Measurements from ENCODE around the gene SORCS2.

The SORCS2 gene

GRCh38 chr4:7710126-7710525 lies 517.8 kb downstream of the SORCS2 start:
- DNase-seq, result no peak

DNA sequence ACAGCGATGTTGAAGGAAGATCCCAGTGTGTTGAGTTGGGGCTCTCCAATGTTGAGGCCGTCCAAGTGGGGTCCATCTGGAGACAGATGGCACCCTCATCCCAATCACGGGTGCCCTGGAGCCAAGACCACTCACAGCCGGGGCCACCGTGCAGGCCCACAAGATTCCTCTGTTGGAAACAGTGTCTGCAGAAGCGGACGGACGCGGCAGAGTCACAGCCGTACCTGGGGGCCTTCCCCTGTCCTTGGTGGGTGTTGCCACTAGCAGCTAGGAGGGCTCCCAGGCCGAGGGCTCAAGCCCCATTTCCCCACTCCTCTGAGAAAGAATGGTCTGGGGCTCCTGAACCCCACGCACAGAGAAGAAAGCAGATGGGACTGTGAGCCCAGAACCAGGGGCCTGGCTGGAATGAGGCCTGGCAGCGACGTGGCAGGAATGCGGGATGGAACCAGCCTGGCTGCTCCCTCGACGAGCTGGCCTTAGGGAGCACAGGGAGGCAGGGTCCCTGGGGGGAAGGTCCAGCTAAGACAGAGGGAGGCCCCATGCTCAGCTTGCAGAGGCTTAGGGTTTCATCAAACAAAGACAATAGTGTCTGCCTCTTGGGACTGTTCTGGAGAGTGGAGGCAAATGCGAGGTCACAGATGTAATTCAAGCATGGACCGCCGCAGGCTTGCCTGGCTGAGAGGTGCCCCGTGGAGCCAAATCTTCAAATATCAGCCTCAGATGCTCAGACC lies 518.4 kb downstream of the SORCS2 start:
- no peak for DNase-seq

DNA sequence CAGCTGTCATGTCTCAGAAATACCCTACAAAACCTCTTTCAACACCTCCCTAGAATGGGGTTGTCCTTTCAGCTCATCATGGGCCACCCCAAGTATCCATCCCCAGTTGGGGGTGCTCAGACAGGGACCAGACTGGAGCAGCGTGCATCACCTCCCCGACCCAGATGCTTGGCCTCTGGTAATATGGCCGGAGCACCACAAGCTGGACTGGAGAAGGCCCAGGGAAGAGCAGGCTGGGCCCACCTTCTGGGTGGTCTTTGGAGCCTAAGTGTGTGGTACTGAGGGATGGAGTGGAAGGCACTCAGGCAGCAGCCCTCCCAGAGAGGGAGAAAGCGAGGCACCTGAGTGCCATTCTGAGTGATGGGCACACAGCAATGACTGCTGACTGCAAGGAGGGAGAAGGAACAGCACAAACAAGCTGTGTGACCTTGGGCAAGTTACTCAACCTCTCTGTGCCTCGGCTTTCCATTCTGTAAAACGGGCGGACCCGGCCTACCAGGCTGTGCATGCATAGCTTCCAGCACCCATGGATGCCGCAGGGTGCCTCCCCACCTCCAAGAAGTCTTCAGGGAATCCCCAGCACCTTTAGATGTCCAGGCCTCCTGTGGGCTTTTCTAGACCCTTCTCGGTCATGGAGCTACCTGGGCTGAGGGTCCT lies 519.1 kb downstream of the SORCS2 start:
- DNase-seq, result no peak

DNA sequence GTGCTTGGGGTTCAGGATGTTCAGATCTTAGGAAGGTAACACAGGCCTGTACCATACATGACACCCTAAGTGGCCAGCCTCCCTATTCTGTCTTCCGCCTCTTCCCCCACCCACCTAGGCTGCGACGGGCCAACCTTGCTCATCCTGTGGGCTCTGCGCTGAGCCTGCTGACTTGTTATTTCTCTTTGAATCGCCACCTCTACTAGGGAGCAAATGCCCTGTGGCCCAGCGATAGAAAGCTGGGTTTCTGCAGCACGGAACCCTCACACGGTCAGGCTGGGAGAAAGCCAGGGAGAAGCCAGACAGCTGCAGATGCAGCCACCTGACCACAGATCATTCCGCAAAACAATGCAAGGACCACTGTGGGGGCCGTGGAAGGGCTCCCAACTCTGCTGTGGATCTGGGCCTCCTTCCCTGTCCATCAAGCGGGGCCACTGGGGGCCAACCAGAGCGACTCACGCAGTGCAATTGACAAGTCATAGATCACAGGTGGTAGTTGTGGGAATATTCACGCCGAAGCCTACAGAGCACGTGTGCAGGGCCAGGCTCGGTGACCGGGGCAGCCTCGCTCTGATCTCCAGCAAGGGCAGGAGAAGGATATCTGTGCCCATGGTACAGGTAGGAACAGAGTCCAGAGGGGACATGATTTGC lies 519.8 kb downstream of the SORCS2 start:
- DNase-seq, result no peak

GRCh38 chr4:7713757-7714156 lies 521.4 kb downstream of the SORCS2 start:
- no peak for DNase-seq

DNA sequence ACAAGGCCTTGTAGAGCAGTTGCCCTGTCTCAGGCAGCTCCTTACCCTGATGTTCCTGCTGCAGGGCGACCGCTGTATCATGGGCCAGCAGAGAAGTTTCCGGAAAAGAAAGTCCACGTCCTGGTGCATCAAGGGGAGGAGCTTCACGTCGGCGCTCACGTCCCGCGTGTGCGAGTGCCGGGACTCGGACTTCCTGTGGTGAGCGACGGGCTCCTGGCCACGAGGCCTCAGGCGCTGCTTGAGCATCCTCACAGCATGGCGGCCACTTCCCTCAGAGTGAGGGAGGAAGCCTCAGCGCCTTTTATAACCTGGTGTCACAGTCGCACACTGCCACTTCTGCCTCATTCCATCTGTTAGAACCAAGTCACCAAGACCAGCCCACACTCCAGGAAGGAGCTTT lies 521.8 kb downstream of the SORCS2 start:
- DNase-seq, result no peak

DNA sequence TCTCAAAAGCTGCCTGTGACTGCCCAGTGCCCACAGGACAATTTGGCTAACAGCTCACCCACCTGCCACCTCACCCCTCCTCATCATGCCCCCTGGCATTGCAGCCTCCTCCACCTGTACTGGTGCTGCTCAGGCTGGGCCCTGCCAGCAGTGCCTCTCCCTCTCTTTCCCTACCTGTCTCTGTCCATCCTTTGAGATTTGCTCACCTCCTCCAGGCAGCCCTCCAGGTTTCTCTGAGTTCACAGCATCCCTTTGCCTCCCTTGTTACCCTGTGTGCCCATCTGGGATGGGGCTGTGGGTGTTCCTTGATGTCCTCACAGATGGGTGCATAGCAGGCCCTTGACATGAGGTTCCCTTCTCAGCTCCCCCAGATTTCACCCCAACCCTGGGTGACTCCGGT lies 522.4 kb downstream of the SORCS2 start:
- no peak for DNase-seq

- DNase-seq, result no peak
Observed at GRCh38 chr4:7715271-7716009, 523.1 kb downstream of the SORCS2 start.

GRCh38 chr4:7716010-7716721 lies 523.8 kb downstream of the SORCS2 start:
- no peak for DNase-seq

- DNase-seq, result no peak
Observed at GRCh38 chr4:7717161-7717560, 524.8 kb downstream of the SORCS2 start.

DNA sequence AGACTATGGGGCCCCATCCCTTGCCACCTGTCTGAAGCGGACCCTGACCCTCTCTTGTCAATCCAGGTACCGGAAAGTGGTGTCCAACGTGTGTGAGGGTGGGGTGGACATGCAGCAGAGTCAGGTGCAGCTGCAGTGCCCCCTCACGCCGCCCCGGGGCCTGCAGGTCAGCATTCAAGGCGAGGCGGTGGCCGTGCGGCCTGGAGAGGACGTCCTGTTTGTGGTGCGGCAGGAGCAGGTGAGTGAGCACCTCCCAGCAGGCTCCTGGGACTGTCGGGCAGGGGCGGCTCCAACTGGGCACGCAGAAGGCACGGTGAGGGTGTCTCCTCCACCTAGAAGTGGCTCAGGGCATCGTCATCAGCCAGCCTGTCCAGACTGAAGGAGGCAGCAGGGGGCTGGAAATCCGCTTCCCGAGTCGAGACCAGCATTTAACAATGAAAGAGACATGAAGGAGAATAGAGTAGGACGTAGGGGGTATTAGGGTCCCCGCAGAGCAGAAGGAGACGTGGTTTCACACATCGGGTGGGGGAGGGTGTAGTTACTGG lies 525.7 kb downstream of the SORCS2 start:
- no peak for DNase-seq

GRCh38 chr4:7719354-7720174 lies 527.2 kb downstream of the SORCS2 start:
- peak; percentile 26 for DNase-seq

- DNase-seq, result no peak
Observed at GRCh38 chr4:7721984-7722551, 529.7 kb downstream of the SORCS2 start.

DNA sequence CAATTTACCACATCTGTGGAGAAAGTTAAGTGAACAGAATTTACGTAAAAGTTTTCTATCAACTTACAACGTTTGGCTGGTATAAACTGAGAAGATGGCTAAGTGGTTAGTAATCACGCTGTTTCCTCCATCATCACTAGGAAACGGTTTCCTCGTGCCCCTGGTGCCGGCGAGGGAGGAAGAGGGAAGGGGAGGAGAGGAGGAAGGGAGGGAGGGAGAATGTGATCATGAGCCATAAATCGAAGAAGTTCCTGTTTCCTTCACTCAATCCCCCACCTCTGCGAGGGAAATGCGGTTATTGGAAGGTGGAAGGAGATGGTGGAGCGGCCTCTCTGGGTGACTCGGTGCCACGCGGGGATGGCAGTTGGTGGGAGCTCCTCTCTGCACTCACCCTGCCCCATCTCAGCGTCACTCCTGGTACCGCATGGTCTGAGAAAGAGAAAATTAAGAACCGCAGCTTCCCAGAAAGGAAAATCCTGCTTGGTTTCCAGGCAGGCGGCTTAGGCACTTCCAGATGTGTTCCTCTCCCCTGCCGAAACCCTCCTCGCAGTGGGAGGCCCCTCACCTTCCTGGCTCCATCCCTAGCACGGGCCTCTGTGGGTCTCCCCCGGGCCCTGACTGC lies 530.5 kb downstream of the SORCS2 start:
- DNase-seq, result no peak

DNA sequence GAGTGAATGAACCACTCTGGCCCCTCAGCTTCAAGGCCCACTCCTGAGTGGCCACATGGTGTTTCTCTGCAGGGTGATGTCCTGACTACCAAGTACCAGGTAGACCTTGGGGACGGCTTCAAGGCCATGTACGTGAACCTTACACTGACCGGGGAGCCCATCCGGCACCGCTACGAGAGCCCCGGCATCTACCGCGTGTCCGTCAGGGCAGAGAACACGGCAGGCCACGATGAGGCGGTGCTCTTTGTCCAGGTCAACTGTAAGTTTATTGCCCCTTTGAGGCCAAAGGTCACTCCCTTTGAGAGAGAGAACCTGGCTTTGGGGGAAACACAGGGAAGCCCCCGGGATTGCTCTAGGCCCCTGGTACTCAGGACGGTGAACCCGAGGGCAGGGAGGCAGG lies 531.3 kb downstream of the SORCS2 start:
- no peak for DNase-seq

DNA sequence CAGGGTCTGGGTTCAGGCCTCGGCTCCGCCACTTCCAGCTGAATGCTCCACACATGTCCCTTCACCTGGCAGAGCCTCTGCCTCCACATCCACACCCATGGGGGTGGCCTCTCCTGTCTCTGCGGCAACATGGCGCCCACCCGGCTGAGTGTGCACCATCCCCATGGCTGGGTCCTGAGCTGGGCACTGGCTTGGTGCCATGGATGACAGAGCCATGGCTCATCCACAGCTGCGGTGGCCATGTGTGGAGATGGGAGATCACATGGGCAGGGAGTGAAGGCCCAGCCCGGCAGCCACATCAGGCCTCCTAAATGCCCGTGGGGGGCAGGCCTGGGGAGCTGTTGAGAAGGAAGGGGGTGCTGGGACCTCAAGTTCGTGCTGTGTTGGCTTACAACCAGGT lies 533.6 kb downstream of the SORCS2 start:
- no peak for DNase-seq

DNA sequence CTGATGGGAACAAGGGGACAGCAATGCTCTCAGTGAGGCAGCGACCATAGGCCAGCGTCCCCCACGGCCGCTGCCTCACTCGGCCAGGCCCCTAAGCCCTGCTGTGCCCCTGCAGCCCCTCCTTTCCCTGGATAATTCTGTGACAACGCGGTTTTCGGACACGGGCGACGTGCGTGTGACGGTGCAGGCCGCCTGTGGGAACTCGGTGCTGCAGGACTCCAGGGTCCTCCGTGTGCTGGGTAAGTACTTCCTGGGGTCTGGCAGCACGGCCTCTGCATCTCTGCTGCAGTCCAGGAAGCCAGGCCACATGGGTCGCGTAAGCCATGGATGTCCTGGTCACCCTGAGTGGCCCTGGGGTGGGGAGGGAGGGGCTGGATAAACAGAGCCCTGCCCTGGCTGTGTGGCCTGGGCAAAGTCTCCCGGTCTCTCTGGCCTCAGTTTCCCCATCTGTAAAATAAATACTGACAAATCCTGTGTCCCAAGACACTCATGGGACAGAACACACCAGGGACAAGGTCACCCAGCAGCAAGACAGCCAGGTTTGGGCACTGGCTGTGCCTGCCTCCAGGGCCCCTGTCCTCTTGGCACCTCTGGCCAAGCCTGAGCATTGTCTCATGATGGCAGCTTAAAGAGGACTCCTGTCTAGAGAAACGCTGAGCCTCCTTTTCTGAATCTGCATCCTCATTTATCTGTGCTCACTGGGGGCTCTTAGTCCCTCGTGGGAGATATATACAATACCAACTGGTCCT lies 534.5 kb downstream of the SORCS2 start:
- DNase-seq, result no peak

DNA sequence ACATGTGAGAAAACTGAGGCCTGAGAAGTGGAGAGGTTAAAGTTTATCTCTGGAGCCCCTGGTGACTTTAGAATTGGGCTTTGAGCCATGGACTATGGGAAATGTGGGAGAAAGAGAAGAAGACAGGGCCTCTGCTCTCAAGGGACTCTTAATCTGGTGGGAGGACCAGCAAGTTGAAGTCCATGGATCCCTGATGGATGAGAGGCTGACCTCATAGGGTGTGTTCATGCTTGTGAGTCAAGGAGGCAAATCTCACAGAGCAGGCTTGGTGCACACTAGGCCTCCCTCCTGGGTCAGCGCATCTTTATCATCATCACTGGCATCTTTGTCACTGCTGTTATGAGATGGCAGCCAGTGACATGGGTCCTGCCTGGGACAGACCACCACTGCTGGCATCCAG lies 535.4 kb downstream of the SORCS2 start:
- no peak for DNase-seq

- no peak for DNase-seq
Observed at GRCh38 chr4:7731437-7731836, 539.1 kb downstream of the SORCS2 start.

- DNase-seq, result no peak
Observed at GRCh38 chr4:7732263-7732662, 539.9 kb downstream of the SORCS2 start.
